ENCODE results near the gene IRX1.

Gene IRX1

GRCh38 chr5:3601061-3601710 is 5.6 kb downstream of the IRX1 start:
- DNase-seq, result no peak

- DNase-seq, result no peak
Observed at GRCh38 chr5:3601911-3602782, 6.5 kb downstream of the IRX1 start.

- DNase-seq, result no peak
Observed at GRCh38 chr5:3602785-3603502, 7.3 kb downstream of the IRX1 start.

- no peak for DNase-seq
Observed at GRCh38 chr5:3604501-3604900, 8.9 kb downstream of the IRX1 start.

- no peak for DNase-seq
Observed at GRCh38 chr5:3605298-3606010, 9.8 kb downstream of the IRX1 start.

- DNase-seq, result no peak
Observed at GRCh38 chr5:3606121-3606831, 10.6 kb downstream of the IRX1 start.

- no peak for DNase-seq
Observed at GRCh38 chr5:3607541-3608181, 12.0 kb downstream of the IRX1 start.

- DNase-seq, result no peak
Observed at GRCh38 chr5:3609120-3609681, 13.6 kb downstream of the IRX1 start.

- DNase-seq, result no peak
Observed at GRCh38 chr5:3612591-3613042, 17.0 kb downstream of the IRX1 start.

- DNase-seq, result no peak
Observed at GRCh38 chr5:3613726-3614125, 18.1 kb downstream of the IRX1 start.

- no peak for DNase-seq
Observed at GRCh38 chr5:3615217-3615616, 19.6 kb downstream of the IRX1 start.

GRCh38 chr5:3615829-3616228 is 20.2 kb downstream of the IRX1 start:
- DNase-seq, result no peak

GRCh38 chr5:3619579-3619978 is 23.9 kb downstream of the IRX1 start:
- DNase-seq, result no peak

GRCh38 chr5:3622961-3623360 is 27.3 kb downstream of the IRX1 start:
- no peak for DNase-seq

GRCh38 chr5:3625626-3626025 is 30.0 kb downstream of the IRX1 start:
- DNase-seq, result no peak

GRCh38 chr5:3634061-3634460 is 38.4 kb downstream of the IRX1 start:
- DNase-seq, result no peak

GRCh38 chr5:3639175-3639574 is 43.5 kb downstream of the IRX1 start:
- no peak for DNase-seq

- no peak for DNase-seq
Observed at GRCh38 chr5:3642231-3642630, 46.6 kb downstream of the IRX1 start.

GRCh38 chr5:3650320-3650719 is 54.7 kb downstream of the IRX1 start:
- DNase-seq, result no peak

GRCh38 chr5:3650868-3651267 is 55.2 kb downstream of the IRX1 start:
- DNase-seq, result no peak

Data from activated CD8-positive, alpha-beta memory T cell treated with anti-CD3 and anti-CD28 coated beads, Interleukin-2, amount 50 U/mL, for 48 hours (primary cell).